ENCODE data around the gene FMN1. TPM values are rescaled to one million over a fixed set of nuclear protein-coding genes. Genes with fewer than 3 reads are reported as not detected.

The FMN1 gene
- total and polyA plus RNA-seq, 8 donors, result 1.9 to 10.2 (median 3.0) TPM

GRCh38 chr15:32910839-32911238, 283.7 kb downstream of the FMN1 start:
- Histone ChIP-seq H3K4me1 (no peaks in the 10 kb centered on the region), H3K36me3 (no peaks in the 10 kb centered on the region), H3K4me3 (no peak overlapping the region), H3K27ac (no peak overlapping the region), H3K27me3 (no peaks in the 10 kb centered on the region), H3K9me3 (no peaks in the 10 kb centered on the region)
- ATAC-seq (no peak), FAIRE-seq (no peak), DNase-seq (no peak)
- 77 to 85% methylated on average over 3 of the region's 3 CpGs for WGBS, 2 donors
- TF ChIP-seq CTCF (IDR thresholded peaks at IDR 0.05), result no peak
- intact Hi-C loops (cut with DNase I), result no loop called here

GRCh38 chr15:32909431-32909830, 285.1 kb downstream of the FMN1 start:
- Histone ChIP-seq H3K4me1 (no peaks in the 10 kb centered on the region), H3K4me3 (no peak overlapping the region), H3K27me3 (no peaks in the 10 kb centered on the region), H3K27ac (no peak overlapping the region), H3K36me3 (no peaks in the 10 kb centered on the region), H3K9me3 (no peaks in the 10 kb centered on the region)
- ATAC-seq, result no peak
- intact Hi-C loops (cut with DNase I), result no loop called here
- 86 to 90% methylated on average over 2 of the region's 2 CpGs for WGBS, 2 donors
- FAIRE-seq, result no peak
- DNase-seq, result no peak
- no peak for TF ChIP-seq CTCF (IDR thresholded peaks at IDR 0.05)

DNA sequence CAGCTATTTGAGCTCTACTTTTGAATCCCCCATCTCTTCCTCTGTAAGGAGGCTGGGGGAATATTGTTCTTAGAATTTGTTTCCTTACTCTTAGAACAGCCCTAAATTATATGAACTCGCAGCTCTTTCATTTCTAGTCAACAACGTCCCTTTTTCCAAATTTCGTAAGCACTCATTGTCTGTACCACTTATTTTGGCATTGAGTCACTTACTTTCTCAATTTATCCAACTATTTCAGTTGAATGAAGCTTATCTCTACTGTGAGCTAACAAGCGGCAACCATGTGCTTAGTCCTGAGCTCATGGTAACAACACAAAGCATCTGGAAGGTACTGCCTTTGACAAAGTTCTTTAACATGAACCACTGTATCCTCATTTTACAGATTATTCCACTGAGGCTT, 285.6 kb downstream of the FMN1 start:
- Histone ChIP-seq H3K27me3 (no peaks in the 10 kb centered on the region), H3K4me1 (no peaks in the 10 kb centered on the region), H3K36me3 (no peaks in the 10 kb centered on the region), H3K4me3 (no peak overlapping the region), H3K9me3 (no peaks in the 10 kb centered on the region), H3K27ac (no peak overlapping the region)
- no peak for DNase-seq
- FAIRE-seq, result no peak
- TF ChIP-seq CTCF (IDR thresholded peaks at IDR 0.05), result no peak
- peak in 1 of 4 donors; percentile 57 for ATAC-seq
- 85 to 88% methylated on average over 4 of the region's 4 CpGs for WGBS, 2 donors
- intact Hi-C loops (cut with DNase I), result no loop called here

- no peak for FAIRE-seq
- Histone ChIP-seq H3K36me3 (no peaks in the 10 kb centered on the region), H3K27ac (no peak overlapping the region), H3K9me3 (no peaks in the 10 kb centered on the region), H3K4me3 (no peak overlapping the region), H3K4me1 (no peaks in the 10 kb centered on the region), H3K27me3 (no peaks in the 10 kb centered on the region)
- DNase-seq, result no peak
- WGBS, 2 donors, result 82 to 83% methylated on average over 5 of the region's 5 CpGs
- no peak for TF ChIP-seq CTCF (IDR thresholded peaks at IDR 0.05)
- intact Hi-C loops (cut with DNase I), result no loop called here
- ATAC-seq, result peak in 2 of 4 donors; percentile 27 to 60
Measured at GRCh38 chr15:32908135-32908801, 286.2 kb downstream of the FMN1 start.

DNA sequence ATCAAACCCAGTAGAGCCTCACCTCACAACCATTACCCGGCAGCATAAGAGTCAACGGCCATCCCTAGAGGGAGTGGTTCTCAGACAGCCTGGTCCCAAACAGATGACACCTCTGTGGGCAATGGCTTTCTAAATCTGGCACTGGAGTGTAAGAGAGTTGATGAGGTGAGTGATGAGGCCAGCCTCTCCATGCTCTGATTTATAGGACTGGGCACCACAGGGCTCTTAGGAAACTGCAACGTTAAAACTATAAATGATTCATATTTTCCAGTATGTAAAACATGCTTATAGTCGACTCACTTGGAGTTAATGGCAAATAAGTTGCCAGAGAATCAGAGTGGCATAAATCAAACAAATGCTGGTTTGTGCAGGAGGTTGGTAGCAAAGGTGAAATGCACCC, 289.0 kb downstream of the FMN1 start:
- no peaks in the 10 kb centered on the region for H3K9me3 ChIP-seq
- WGBS, 2 donors, result 80 to 89% methylated on average over 4 of the region's 4 CpGs
- H3K27me3 ChIP-seq, result no peaks in the 10 kb centered on the region
- H3K36me3 ChIP-seq, result no peaks in the 10 kb centered on the region
- intact Hi-C loops (cut with DNase I), result no loop called here
- no peak for TF ChIP-seq CTCF (IDR thresholded peaks at IDR 0.05)
- H3K27ac ChIP-seq, result no peak overlapping the region
- no peak for ATAC-seq
- H3K4me3 ChIP-seq, result no peak overlapping the region
- H3K4me1 ChIP-seq, result no peaks in the 10 kb centered on the region
- no peak for FAIRE-seq
- no peak for DNase-seq
